ENCODE results near the gene BAIAP2.

DNA sequence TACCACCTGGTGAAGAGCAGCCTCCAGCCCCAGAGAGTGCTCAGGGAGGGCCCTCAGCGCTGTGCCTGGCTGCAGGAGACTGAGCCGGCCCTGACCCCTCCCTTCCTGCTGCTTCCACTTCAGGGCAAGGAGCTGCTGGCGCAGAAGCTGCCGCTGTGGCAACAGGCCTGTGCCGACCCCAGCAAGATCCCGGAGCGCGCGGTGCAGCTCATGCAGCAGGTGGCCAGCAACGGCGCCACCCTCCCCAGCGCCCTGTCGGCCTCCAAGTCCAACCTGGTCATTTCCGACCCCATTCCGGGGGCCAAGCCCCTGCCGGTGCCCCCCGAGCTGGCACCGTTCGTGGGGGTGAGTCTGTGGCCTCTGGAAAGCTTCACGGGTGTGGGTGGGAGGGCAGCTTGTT, 68.4 kb downstream of the BAIAP2 start:
- TF ChIP-seq, protein P1, sequence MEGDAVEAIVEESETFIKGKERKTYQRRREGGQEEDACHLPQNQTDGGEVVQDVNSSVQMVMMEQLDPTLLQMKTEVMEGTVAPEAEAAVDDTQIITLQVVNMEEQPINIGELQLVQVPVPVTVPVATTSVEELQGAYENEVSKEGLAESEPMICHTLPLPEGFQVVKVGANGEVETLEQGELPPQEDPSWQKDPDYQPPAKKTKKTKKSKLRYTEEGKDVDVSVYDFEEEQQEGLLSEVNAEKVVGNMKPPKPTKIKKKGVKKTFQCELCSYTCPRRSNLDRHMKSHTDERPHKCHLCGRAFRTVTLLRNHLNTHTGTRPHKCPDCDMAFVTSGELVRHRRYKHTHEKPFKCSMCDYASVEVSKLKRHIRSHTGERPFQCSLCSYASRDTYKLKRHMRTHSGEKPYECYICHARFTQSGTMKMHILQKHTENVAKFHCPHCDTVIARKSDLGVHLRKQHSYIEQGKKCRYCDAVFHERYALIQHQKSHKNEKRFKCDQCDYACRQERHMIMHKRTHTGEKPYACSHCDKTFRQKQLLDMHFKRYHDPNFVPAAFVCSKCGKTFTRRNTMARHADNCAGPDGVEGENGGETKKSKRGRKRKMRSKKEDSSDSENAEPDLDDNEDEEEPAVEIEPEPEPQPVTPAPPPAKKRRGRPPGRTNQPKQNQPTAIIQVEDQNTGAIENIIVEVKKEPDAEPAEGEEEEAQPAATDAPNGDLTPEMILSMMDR (IDR thresholded peaks at IDR 0.05) = no peak
- no peak for TF ChIP-seq POLR2A (IDR thresholded peaks at IDR 0.05)
